Ishikawa (cell line): Measurements from ENCODE around the gene APOBEC3A.

ENCODE experiments used
- EGR1 ChIP-seq: IDR thresholded peaks from 2 replicates; pipeline ENCODE4 v1.6.1; 2012
- EP300 ChIP-seq: IDR thresholded peaks from 2 replicates; pipeline ENCODE4 v1.6.1; 2012; ENCODE audit warnings: borderline replicate concordance
- NFIC ChIP-seq: IDR thresholded peaks from 2 replicates; pipeline ENCODE4 v1.6.1; 2012

DNA sequence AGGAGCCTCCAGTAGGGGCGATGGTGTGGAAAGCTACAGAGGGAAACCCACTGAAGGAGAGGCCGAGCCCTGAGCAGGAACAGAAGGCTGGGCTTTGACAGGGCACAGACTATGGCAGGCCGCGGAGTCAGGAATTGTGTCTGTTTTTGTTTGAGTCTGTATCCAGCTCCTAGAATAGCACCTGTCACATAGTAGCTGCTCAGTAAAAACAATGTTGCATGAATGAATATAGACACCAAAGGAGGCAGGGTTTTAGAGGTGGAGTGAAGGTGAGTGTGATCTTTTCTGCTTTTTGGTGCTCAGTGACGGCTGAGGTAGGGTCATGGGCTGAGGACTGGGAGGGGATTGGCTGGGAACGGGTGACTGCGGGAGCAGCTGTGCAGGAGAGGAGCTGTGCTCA lies 18.5 kb upstream of the APOBEC3A start:
- no peak for TF ChIP-seq EGR1
- TF ChIP-seq NFIC = no peak
- no peak for TF ChIP-seq EP300
